Head of caudate nucleus (tissue), 42 donors: ENCODE results near the gene ZDHHC24.
A peak's percentile ranks its signal among the peaks of the same experiment; 100 is the strongest.

ENCODE experiments used
- DNase-seq, 42 donors: peaks; one replicate each; pipeline versions ENCODE4 v3.0.0 to v3.0.0-alpha.2; 2020 to 2021; ENCODE audit warnings: mixed read lengths in 7 of 42
- intact Hi-C: fragments of 100-400 bp; cut with DNase I; formaldehyde crosslinking; loops from one replicate; pipeline ENCODE4 v1.15.0; 2022

Gene ZDHHC24

DNA sequence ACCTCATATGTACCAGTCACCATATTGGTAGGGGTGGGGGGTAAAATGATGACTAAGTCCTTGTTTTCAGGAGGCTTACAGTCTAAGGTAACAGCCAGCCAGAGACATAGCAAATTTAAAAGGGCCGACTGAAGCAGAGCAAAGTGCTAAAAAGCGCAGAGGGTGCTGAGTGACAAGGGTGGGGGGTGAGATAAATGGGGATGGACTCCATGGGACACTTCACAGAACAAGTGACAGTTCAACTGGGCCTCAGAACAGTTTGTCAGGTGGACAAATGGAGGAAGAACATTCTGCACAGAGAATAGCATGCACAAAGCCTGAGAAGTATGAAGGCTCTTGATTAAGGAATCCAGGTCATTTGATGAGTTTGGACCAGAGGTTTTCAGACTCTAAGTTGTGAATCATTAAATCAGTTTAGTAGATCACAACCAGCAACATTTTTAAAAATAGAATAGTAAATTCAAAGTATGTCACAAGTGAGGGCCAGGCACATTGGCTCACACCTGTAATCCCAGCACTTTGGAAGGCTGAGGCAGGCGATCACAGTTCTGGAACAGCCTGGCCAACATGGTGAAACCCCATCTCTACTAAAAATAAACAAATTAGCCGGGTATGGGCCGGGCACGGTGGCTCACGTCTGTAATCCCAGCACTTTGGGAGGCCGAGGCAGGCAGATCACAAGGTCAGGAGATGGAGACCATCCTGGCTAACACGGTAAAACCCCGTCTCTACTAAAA, 21.4 kb downstream of the ZDHHC24 start:
- intact Hi-C loops = no loop called here

DNA sequence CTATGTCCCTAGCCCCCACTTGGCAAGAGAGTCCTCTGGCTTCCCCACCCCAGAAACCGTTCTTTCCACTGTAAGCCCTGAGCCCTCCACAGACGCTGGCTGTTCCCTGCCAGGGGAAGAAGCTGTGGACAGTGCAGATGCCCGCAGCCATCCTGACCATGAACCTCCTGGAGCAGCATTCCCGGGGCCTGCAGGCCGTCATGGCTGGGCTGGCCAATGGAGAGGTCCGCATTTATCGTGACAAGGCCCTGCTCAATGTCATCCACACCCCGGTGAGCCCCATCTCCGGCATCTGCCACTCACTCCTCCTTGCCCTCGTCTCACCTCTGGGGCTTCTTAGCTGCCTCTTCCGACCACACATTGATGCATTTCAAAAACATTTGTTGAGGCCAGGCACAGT, 22.2 kb downstream of the ZDHHC24 start:
- DNase-seq = no peak
- intact Hi-C loops = no loop called here

More for the DNA sequence above, 21.4 kb downstream of the ZDHHC24 start:
- no peak for DNase-seq

DNA sequence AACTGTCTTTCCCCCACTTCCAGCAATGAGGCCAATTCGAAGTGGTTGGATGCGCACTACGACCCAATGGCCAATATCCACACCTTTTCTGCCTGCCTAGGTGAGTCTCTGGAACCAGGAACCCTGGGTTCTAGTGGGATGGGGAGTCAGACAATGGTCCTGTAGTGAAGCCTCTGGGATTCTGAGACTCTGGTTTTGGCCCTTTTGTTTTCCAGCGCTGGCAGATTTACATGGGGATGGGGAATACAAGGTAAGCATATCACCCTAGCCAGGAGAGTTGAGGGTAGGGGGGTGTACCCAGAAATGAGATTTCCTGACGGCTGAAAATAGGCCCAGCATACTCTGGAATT, 34.9 kb downstream of the ZDHHC24 start:
- peak in 1 of 42 donors; percentile 4 for DNase-seq
- intact Hi-C loops = no loop called here

DNA sequence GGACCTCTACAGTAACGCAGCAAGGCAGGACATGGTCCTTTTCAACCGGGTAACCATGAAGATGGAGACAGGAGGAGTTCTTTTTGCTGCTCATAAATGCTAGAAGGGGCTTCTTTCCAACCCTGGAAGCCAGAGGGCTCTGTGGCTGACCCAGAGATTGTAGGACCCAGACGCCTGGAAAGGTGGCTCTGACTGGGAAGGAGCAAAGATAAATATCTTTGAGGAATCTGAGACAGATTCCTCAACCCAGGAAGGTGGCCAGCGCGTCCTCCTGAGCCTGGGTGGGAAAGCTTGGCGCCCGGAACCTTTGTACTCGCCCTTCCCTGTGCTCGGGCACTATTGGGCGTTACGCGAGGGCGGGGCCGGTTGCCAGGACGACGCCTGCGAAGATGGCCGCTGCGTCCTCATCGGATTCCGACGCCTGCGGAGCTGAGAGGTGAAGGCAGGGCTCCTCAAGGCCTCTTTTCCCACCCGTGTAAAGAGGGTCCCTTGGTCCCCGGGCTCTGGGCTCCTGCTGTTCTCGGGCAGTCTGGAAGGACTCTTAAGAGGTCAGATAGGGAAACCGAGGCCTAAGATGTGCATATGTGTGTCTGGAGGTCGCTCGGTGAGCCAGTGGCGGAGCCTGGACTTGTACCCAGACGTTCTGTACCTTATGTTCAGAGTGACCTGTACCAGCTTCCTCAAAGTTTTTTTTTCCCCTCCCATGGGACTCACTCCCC, 35.4 kb downstream of the ZDHHC24 start, which contains the start of gene BBS1:
BBS1 (plus strand) TSS at position 365 of the 719 bp plus-strand sequence; CDS start at position 390, 25 bp downstream.
- peak; percentile 72 to 95 (median 90) for DNase-seq
- intact Hi-C loops = no loop called here

DNA sequence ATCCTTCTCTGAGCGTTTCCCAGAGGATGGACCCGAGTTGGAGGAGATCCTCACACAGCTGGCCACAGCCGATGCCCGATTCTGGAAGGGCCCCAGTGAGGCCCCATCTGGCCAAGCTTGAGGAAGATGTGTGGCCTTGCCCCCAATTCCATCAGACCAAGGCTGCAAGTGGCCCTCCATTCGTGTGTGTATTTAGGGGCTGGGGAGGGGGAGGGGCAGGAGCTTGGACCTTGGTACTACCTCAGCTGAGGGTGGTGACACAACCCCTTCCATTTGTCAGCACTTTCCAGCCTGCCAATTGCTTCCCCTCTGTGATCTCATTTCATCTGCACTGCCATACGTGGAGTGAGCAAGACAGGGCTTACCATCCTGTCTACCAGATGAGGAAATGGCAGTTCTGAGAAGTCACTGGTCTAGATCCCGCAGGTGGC, 36.7 kb downstream of the ZDHHC24 start:
- intact Hi-C loops = no loop called here

DNA sequence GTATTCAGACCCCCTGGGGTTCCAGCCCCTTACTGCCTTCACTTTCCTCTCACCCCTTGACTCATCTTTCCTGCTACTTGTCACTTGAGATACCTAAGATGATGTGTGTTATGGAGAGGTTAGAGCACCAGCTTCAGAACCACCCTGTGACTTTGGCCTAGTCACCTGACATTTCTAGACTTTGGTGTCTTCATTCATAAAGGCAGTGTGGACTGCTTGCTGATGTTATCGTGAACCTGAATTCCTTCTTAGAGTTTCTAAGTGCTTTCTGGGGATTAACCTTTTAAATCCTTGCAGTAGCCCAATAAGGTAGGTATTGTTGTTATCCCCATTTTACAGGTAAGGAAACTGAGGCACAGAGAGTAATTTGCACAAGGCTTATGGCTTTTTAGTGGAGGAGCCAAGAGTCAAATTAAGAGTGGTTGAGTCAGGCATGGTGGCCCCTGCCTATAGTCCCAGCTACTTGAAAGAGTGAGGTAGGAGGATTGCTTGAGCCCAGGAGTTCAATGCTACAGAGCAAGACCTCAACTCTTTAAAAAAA, 40.5 kb downstream of the ZDHHC24 start:
- DNase-seq = no peak
- intact Hi-C loops = no loop called here

More for the DNA sequence above, 36.7 kb downstream of the ZDHHC24 start:
- no peak for DNase-seq

DNA sequence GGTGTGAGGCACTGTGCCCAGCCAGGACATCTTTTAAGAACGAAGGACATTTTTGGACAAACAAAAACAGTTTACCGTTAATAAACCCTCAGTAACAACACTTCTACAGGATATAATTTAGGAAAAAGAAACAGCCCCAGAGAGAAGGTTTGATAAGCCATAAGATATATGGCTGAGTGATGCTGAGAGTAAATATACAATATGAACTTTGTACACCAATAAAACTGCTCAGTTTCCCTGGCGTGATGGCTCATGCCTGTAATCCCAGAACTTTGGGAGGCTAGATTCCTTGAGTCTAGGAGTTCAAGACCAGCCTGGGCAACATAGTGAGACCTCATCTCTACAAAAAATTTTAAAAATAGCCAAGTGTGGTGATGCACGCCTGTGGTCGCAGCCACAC, 47.3 kb downstream of the ZDHHC24 start:
- intact Hi-C loops = no loop called here
- DNase-seq = no peak

DNA sequence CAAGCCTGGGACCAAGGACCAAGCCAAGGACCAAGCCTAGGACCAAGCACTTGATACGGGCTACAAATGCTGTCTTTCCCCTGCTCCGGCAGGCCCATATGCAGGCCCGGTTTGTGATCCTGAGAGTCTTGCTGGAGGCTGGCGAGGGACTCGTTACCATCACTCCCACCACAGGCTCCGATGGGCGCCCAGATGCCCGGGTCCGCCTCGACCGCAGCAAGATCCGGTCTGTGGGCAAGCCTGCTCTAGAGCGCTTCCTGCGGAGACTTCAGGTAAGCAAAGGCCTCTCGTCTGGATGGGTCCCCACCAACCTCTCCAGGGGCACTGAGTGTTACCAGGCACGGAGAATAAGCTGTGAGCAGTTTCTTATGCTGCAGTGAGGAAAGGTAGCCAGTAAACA, 48.6 kb downstream of the ZDHHC24 start:
- DNase-seq = no peak
- intact Hi-C loops = no loop called here

DNA sequence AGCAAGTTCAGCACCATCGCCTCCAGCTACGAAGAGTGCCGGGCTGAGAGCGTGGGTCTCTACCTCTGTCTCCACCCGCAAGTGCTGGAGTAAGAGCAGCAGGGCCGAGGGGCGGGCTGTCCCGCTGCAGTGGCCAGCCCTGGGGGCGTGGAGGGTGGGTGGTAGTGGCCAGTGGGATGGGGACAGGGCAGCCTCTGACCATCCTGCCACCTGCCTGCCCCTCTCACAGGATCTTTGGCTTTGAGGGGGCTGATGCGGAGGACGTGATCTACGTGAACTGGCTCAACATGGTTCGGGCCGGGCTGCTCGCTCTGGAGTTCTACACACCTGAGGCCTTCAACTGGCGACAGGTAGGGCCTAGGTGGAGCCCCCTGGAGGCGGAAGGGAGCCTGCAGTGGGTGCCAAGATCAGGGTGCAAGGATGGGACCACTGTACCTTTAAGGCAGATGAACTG, 50.4 kb downstream of the ZDHHC24 start:
- intact Hi-C loops = no loop called here
- no peak for DNase-seq

DNA sequence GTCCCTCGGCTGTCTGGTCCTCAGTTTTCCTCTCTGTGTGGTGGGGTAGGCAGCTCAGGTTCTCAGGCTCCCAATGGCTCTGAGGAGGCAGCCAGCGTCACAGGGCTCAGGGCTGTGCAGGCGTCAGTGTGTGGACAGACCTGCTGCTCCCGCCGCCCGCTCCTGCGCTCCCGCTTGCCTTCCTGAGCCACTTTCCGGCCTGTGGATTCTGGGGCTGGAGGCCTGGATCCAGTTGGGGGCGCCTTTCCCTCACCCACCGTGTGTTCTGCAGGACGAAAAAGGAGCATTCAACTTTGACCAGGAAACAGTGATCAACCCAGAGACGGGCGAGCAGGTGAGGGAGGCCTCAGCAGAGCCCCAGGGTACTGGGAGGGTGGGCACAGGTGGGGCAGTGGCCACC, 50.9 kb downstream of the ZDHHC24 start:
- no peak for DNase-seq
- intact Hi-C loops = no loop called here

DNA sequence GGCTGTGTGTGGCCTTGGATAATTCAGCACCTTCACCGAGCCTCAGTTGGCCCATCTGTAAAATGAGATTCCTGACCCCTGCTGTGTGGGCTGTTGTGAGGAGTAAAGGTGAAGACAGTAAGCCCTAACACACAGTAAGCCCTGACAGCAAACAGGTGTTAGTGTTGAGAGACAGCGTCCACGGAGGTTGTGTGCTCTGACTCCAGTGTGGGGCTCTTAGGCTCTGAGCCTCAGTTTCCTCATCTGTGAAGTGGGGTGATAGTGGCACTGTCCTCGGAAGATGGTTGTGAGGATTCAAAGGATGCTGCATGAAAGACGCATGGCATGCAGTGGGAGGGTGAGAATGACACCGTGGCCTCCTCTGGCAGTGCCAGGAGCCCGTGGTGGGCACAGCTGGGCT, 51.4 kb downstream of the ZDHHC24 start:
- DNase-seq = no peak
- intact Hi-C loops = no loop called here

DNA sequence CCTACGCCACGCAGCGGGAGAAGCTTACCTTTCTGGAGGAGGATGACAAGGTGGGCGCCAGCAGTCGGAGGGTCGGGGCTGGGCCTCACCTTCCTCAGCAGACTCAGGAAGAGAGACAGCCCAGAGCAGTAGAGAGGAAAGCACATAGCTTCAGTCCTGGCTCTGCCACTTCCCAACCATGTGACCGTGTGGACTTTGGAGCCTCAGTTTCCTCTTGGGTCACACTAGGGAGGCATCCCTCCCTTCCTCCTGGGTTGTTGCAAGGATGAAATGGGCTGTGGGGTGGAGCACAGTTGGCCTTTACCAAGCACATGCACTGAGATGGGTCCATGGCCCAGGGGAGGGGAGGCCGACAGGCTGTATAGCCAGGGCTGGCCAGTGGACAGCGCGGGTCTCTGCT, 52.7 kb downstream of the ZDHHC24 start:
- no peak for DNase-seq
- intact Hi-C loops = no loop called here

DNA sequence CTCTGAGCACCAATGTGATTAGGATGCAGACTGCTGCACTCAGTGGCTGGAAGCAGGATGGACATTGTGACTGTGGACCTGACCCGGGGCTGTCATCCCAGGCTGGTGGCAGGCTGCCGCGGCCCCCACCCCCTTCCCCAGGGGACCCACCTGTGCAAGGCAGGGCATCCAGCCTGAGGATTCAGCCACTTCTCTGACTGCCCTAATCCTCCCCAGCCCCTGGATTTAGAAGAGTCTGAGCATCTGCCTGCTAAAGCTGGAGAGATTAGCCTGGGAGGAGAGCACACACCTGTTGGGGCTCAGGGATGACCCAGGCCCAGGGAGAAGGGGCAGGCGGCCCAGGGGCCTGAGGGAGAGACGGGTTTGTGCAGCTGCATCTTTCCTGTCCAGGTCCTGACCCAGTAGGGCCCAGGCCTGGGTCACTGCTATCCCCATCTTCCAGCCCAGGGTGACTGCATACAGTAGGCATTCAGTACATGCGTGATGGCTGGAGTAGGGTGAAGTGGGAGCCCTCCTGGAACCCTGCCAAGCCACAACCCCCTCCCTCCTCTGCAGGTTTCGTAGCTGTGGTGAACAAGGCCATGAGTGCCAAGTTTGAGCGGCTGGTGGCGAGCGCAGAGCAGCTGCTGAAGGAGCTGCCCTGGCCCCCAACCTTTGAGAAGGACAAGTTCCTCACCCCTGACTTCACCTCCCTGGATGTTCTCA, 53.5 kb downstream of the ZDHHC24 start:
- intact Hi-C loops = no loop called here
- DNase-seq = no peak

DNA sequence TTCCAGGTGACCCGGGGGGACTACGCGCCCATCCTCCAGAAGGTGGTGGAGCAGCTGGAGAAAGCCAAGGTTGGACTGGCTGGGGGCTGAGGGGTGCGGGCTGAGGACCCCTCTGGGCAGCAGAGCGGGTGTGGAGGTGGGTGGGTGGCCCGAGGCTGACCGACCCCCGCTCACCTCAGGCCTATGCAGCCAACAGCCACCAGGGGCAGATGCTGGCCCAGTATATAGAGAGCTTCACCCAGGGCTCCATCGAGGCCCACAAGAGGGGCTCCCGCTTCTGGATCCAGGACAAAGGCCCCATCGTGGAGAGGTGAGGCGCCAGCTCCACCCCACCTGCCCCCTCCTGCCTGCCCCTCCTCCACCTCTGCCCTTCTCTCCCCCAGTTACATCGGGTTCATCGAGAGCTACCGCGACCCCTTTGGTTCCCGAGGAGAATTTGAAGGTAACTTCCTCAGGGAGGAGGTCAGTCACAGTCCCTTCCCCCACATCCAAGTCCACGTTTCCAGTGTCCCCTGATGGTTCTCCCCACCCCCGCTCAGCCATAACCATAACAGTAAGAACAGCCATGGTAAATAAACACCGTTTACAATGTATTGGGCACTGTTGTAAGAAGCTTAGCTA, 54.4 kb downstream of the ZDHHC24 start:
- intact Hi-C loops = no loop called here
- no peak for DNase-seq

DNA sequence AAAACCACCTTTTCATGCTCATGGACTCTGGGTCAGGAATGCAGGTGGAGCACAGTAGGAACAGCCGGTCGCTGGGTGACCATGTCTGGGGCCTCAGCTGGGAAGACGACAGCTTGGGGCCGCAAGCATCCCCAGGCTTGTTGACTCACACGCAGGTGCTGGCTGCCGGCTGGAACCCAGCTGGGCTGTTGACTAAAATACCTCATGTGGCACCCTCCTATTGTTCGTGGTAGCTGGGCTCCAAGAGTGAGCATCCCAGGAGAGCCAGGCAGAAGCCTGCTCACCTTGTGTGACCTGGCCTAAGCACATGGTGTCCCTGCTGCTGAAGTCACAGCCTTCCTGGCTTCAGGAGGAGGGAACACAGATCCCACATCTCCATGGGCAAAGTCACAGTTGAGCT, 56.2 kb downstream of the ZDHHC24 start:
- no peak for DNase-seq
- intact Hi-C loops = no loop called here

DNA sequence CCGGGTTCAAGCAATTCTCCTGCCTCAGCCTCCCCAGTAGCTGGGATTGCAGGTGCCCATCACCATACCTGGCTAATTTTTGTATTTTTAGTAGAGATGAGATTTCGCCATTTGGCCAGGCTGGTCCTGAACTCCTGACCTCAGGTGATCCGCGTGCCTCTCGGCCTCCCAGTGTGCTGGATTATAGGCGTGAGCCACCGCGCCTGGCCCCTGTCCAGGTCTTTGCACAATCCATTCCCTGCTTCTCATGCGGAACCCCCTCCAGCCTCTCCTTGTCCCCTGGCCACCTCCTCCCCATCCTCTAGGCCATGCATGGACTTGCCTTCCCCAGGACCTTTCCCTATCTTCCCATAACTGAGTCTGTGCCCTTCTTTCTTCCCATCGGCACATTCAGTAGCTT, 56.9 kb downstream of the ZDHHC24 start:
- intact Hi-C loops = no loop called here
- no peak for DNase-seq

DNA sequence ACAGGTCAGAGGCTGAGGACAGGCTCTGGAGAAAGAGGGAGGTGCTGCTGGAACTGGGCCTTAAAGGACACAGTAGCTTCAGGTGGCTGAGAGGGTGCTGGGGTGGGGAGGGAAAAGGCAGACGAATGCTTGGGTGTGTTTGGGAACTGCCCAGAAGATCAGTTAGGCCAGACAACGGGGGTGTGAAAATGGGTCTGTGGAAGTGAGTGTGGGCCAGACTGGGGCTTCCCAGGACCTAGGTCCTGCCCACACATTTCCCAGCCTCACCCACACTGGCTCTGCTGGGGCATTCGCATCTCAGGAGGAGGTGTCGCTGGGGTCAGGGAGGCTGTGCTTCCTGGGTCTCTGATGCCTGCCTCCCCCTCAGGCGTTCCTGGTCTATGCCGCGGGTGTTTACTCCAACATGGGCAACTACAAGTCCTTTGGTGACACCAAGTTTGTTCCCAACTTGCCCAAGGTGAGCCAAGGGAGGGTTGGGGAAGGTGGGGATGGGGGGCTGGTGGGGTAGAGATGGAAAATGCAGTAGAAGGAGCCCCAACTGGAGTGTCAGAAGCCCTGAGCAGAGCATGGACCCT, 61.0 kb downstream of the ZDHHC24 start:
- DNase-seq = no peak
- intact Hi-C loops = no loop called here

DNA sequence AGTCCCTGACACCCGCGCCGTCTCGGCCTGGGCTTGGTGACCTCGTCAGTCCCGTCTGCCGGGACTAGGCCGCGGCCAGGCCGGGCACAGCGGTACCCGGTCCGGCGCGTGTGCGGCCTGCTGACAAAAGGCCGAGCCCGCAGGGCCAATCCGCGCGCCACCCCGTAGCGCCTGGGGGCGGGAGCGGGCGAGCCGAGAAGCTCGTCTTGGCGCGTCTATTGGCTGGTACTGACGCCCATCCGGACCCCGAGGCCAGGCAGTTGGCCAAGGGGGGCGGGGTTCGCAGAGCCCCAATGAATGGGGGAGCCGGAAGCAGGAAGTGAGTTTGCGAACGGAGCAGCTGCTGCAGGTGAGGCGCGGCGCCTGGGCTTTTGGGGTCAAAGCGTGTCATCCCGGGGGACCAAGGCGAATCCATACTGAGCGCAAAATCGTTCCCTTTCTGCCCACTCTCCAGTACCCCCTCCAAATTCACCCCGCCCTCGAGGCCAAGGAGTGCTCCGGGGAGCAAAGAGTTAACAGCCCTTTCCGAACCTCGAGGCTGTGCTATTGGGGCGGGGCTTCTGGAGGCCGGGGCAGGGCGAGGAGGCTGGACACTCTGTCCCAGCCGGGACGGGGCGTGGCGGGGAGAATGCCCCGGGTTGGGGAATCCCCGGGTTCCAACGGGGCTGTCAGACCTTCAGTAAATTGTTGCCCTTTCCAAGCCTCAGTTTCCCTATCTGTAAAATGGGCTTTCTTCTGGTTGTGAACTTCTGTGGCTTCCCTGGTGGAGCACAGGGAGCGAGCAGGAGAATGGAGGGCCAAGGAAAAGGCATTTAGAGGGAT, 65.5 kb downstream of the ZDHHC24 start, which contains the start of gene DPP3:
DPP3 (plus strand) TSS at position 318 of the 822 bp plus-strand sequence. CDS start 1,767 bp downstream, outside the sequence.
- intact Hi-C loops = no loop called here
- peak; percentile 94 to 99 (median 98) for DNase-seq
